SJCRH30 (cell line): ENCODE results near the gene CHSY3. TPM values are rescaled to one million over a fixed set of nuclear protein-coding genes. Genes with fewer than 3 reads are reported as not detected.

ENCODE experiments used
- DNase-seq, 2 experiments: peaks; one replicate each; pipeline ENCODE4 v3.0.0-alpha.2; 2015 to 2020
- H3K27ac ChIP-seq: fragments of 250-450 bp; sonication (Bioruptor Pico); 2 replicates; pipeline ENCODE4 v1.5.1; 2020; ENCODE audit warnings: mild to moderate bottlenecking, moderate library complexity
- H3K27me3 ChIP-seq: fragments of 250-450 bp; sonication (Bioruptor Pico); 2 replicates; pipeline ENCODE4 v1.5.1; 2020; ENCODE audit warnings: mild to moderate bottlenecking, moderate library complexity
- H3K36me3 ChIP-seq: fragments of 250-450 bp; sonication (Bioruptor Pico); 2 replicates; pipeline ENCODE4 v1.5.1; 2020; ENCODE audit warnings: mild to moderate bottlenecking, moderate library complexity
- H3K4me1 ChIP-seq: fragments of 250-450 bp; sonication (Bioruptor Pico); 2 replicates; pipeline ENCODE4 v1.5.1; 2020; ENCODE audit warnings: mild to moderate bottlenecking, moderate library complexity
- H3K4me3 ChIP-seq: fragments of 250-450 bp; sonication (Bioruptor Pico); 2 replicates; pipeline ENCODE4 v1.5.1; 2020; ENCODE audit warnings: mild to moderate bottlenecking, moderate library complexity
- H3K9me3 ChIP-seq: fragments of 250-450 bp; sonication (Bioruptor Pico); replicated peaks from 2 replicates; pipeline ENCODE4 v1.5.1; 2020; ENCODE audit warnings: mild to moderate bottlenecking, moderate library complexity
- total RNA-seq: library from RNA; depleted of rRNA; stranded (reverse); fragments of >200 nt; shearing (Covaris generic); gene quantifications from 2 replicates; pipeline ENCODE4 v1.2.3, GENCODE V29; 2014; rRNA removed

CHSY3 gene
- total RNA-seq: 1.8 and 1.9 TPM in 2 replicates

GRCh38 chr5:129904102-129904666 lies at the start of gene CHSY3:
TSS of gene CHSY3 (plus strand) at chr5:129904465.
- Histone ChIP-seq H3K27me3 (0 out of 2 replicates have a peak, but pooled peaks cover 2% of the 10 kb centered on the region), H3K4me1 (no peaks in the 10 kb centered on the region), H3K27ac (peak within 1 kb of the TSS; percentile 18; the same call in 1 of the 2 replicates), H3K36me3 (no peaks in the 10 kb centered on the region), H3K4me3 (peak within 1 kb of the TSS; percentile 64), H3K9me3 (no peaks in the 10 kb centered on the region)
- peak; percentile 73 to 74 for DNase-seq

GRCh38 chr5:129856325-129856724 lies 47.9 kb upstream of the CHSY3 start:
- H3K9me3 ChIP-seq: no peaks in the 10 kb centered on the region
- no peak overlapping the region for H3K27ac ChIP-seq
- H3K36me3 ChIP-seq: no peaks in the 10 kb centered on the region
- no peak for DNase-seq
- no peak overlapping the region for H3K4me3 ChIP-seq
- H3K27me3 ChIP-seq: no peaks in the 10 kb centered on the region
- no peaks in the 10 kb centered on the region for H3K4me1 ChIP-seq

GRCh38 chr5:129857116-129857515 lies 47.1 kb upstream of the CHSY3 start:
- no peak overlapping the region for H3K27ac ChIP-seq
- H3K4me3 ChIP-seq: no peak overlapping the region
- no peaks in the 10 kb centered on the region for H3K4me1 ChIP-seq
- DNase-seq: no peak
- H3K9me3 ChIP-seq: no peaks in the 10 kb centered on the region
- H3K36me3 ChIP-seq: no peaks in the 10 kb centered on the region
- no peaks in the 10 kb centered on the region for H3K27me3 ChIP-seq

GRCh38 chr5:129858131-129858675 lies 46.1 kb upstream of the CHSY3 start:
- Histone ChIP-seq H3K27ac (no peak overlapping the region), H3K9me3 (no peaks in the 10 kb centered on the region), H3K4me1 (no peaks in the 10 kb centered on the region), H3K27me3 (no peaks in the 10 kb centered on the region), H3K36me3 (no peaks in the 10 kb centered on the region), H3K4me3 (no peak overlapping the region)
- no peak for DNase-seq

GRCh38 chr5:129884322-129884721 lies 19.9 kb upstream of the CHSY3 start:
- H3K9me3 ChIP-seq: no peaks in the 10 kb centered on the region
- H3K4me1 ChIP-seq: no peaks in the 10 kb centered on the region
- H3K27me3 ChIP-seq: no peaks in the 10 kb centered on the region

GRCh38 chr5:129899454-129899853 lies 4.8 kb upstream of the CHSY3 start:
- Histone ChIP-seq H3K9me3 (no peaks in the 10 kb centered on the region), H3K27me3 (0 out of 2 replicates have a peak, but pooled peaks cover 2% of the 10 kb centered on the region), H3K4me1 (no peaks in the 10 kb centered on the region), H3K4me3 (no peak overlapping the region), H3K36me3 (no peaks in the 10 kb centered on the region), H3K27ac (no peak overlapping the region)
- DNase-seq: peak in 1 of 2 experiments; percentile 18

More at GRCh38 chr5:129884322-129884721, 19.9 kb upstream of the CHSY3 start:
- Histone ChIP-seq H3K36me3 (no peaks in the 10 kb centered on the region), H3K4me3 (no peak overlapping the region), H3K27ac (no peak overlapping the region)
- no peak for DNase-seq

- Histone ChIP-seq H3K4me3 (no peak overlapping the region), H3K36me3 (no peaks in the 10 kb centered on the region), H3K27me3 (0 out of 2 replicates have a peak, but pooled peaks cover 2% of the 10 kb centered on the region), H3K27ac (no peak overlapping the region), H3K4me1 (no peaks in the 10 kb centered on the region), H3K9me3 (no peaks in the 10 kb centered on the region)
- no peak for DNase-seq
Measured at GRCh38 chr5:129902816-129903215, 1.4 kb upstream of the CHSY3 start.

GRCh38 chr5:129903466-129904101 lies 681 bp upstream of the CHSY3 start:
- Histone ChIP-seq H3K4me1 (no peaks in the 10 kb centered on the region), H3K4me3 (peak overlapping the region; percentile 64), H3K36me3 (no peaks in the 10 kb centered on the region), H3K9me3 (no peaks in the 10 kb centered on the region), H3K27ac (peak overlapping the region; percentile 18; the same call in 1 of the 2 replicates), H3K27me3 (0 out of 2 replicates have a peak, but pooled peaks cover 2% of the 10 kb centered on the region)
- DNase-seq: no peak

- Histone ChIP-seq H3K27me3 (no peaks in the 10 kb centered on the region), H3K4me1 (no peaks in the 10 kb centered on the region), H3K27ac (no peak overlapping the region; the same call in 1 of the 2 replicates), H3K36me3 (no peaks in the 10 kb centered on the region), H3K4me3 (peak overlapping the region; percentile 64), H3K9me3 (no peaks in the 10 kb centered on the region)
- peak in 1 of 2 experiments; percentile 35 for DNase-seq
Measured at GRCh38 chr5:129904667-129905472, 605 bp downstream of the CHSY3 start.

GRCh38 chr5:129905473-129906176 lies 1.4 kb downstream of the CHSY3 start:
- Histone ChIP-seq H3K4me1 (no peaks in the 10 kb centered on the region), H3K9me3 (no peaks in the 10 kb centered on the region), H3K27me3 (no peaks in the 10 kb centered on the region), H3K36me3 (no peaks in the 10 kb centered on the region), H3K4me3 (no peak overlapping the region), H3K27ac (no peak overlapping the region)
- DNase-seq: no peak

- no peaks in the 10 kb centered on the region for H3K4me1 ChIP-seq
- no peaks in the 10 kb centered on the region for H3K9me3 ChIP-seq
- no peaks in the 10 kb centered on the region for H3K27me3 ChIP-seq
- no peak for DNase-seq
- no peak overlapping the region for H3K27ac ChIP-seq
- H3K36me3 ChIP-seq: no peaks in the 10 kb centered on the region
- no peak overlapping the region for H3K4me3 ChIP-seq
Measured at GRCh38 chr5:129906177-129906887, 2.1 kb downstream of the CHSY3 start.

- no peak for DNase-seq
- Histone ChIP-seq H3K9me3 (no peaks in the 10 kb centered on the region), H3K27me3 (no peaks in the 10 kb centered on the region)
Measured at GRCh38 chr5:129909225-129909624, 5.0 kb downstream of the CHSY3 start.

GRCh38 chr5:129912601-129913255 lies 8.5 kb downstream of the CHSY3 start:
- H3K4me1 ChIP-seq: no peaks in the 10 kb centered on the region
- no peak for DNase-seq
- no peaks in the 10 kb centered on the region for H3K9me3 ChIP-seq
- no peaks in the 10 kb centered on the region for H3K36me3 ChIP-seq
- H3K27ac ChIP-seq: no peak overlapping the region
- H3K4me3 ChIP-seq: no peak overlapping the region
- no peaks in the 10 kb centered on the region for H3K27me3 ChIP-seq

More at GRCh38 chr5:129909225-129909624, 5.0 kb downstream of the CHSY3 start:
- Histone ChIP-seq H3K27ac (no peak overlapping the region), H3K4me3 (no peak overlapping the region), H3K4me1 (no peaks in the 10 kb centered on the region), H3K36me3 (no peaks in the 10 kb centered on the region)
